Left colon (tissue), 2 donors: Measurements from ENCODE around the gene HOXC13. TPM values are rescaled to one million over a fixed set of nuclear protein-coding genes. Genes with fewer than 3 reads are reported as not detected.

Experiments used
- ATAC-seq: fragments of 200-7000 bp; cut with Tn5 transposase; one replicate; pipeline ENCODE4 v1.9.1; 2020; ENCODE audit warnings: mild to moderate bottlenecking, moderate library complexity
- DNase-seq, 2 donors: peaks; one replicate each; pipeline ENCODE4 v3.0.0-alpha.2; 2020
- intact Hi-C, 2 donors: fragments of 100-400 bp; cut with DNase I in 1 of 2; cut with micrococcal nuclease in 1 of 2; formaldehyde crosslinking; loops; one replicate each; pipeline versions ENCODE4 v1.11.2 to v1.14.0; 2022; cut with DNase I, micrococcal nuclease
- long read RNA-seq: library from polyadenylated mRNA; unstranded; transcript quantifications from one replicate; pipeline ENCODE4 v2.0.0, GENCODE V29; 2021
- total RNA-seq, 2 donors: library from RNA; stranded (reverse); fragmentation: NEBNext Ultra II Directional; extraction: Animal tissue kit (Norgen Biotek cat#: 25700); gene quantifications; one replicate each; pipeline ENCODE4 v1.2.1, GENCODE V29; 2021
- donor health status: DM: no; HTN: no; CAD: no.
- donor health status: DM: yes; HTN: yes; CAD: no.

HOXC13 gene, protein sequence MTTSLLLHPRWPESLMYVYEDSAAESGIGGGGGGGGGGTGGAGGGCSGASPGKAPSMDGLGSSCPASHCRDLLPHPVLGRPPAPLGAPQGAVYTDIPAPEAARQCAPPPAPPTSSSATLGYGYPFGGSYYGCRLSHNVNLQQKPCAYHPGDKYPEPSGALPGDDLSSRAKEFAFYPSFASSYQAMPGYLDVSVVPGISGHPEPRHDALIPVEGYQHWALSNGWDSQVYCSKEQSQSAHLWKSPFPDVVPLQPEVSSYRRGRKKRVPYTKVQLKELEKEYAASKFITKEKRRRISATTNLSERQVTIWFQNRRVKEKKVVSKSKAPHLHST
- total RNA-seq: not detected
- long read RNA-seq: 0 reads

GRCh38 chr12:53938326-53939140 lies at the start of gene HOXC13:
HOXC13 (plus strand) TSS chr12:53938831; CDS start chr12:53938907, 76 bp downstream.
- DNase-seq (no peak), ATAC-seq (no peak)
- intact Hi-C loops: no loop called here

DNA sequence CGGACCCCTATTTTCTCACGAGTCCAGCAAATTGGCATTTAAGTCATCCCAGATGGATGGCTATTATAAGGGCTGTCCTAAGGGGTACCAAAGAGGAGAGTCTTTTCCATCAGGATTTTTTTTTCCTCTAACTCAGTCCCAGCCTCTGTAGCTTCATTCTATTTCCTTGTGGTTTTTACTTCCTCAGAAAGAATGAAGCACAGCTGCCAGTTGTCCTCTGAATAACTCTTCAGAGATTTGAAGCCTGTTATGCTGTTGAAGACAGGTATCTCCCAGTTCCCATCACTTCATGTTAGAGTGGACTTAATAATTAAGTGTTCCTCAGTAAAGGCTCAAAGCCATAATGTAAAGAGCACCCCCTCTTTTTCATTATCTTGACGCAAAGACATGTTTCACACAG lies 48.5 kb upstream of the HOXC13 start:
- intact Hi-C loops: no loop called here
- no peak for DNase-seq
- ATAC-seq: no peak

GRCh38 chr12:53892762-53893395 lies 45.8 kb upstream of the HOXC13 start:
- ATAC-seq (no peak), DNase-seq (no peak)
- intact Hi-C loops: no loop called here

DNA sequence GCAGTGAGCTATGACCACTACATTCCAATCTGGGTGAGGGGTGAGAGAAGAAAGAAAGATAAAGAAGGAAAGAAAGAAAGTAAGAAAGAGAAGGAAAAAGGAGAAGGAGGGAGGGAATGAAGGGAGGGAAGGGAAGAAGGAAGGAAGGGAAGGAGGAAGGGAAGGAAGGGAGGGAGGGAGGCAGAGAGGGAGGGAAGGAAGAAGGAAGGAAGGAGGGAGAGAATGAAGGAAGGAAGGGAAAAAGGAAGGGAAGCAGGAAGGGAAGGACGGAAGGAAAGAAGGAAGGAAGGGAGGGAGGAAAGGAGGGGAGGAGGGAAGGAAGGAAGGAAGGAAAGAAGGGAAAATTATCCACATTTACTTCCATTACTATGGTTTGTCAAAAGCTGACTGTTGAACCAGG lies 39.4 kb upstream of the HOXC13 start:
- DNase-seq (no peak), ATAC-seq (no peak)
- intact Hi-C loops: no loop called here

GRCh38 chr12:53907103-53907502 lies 31.5 kb upstream of the HOXC13 start:
- intact Hi-C loops: no loop called here
- ATAC-seq (no peak), DNase-seq (no peak)

- intact Hi-C loops: no loop called here
- DNase-seq (no peak), ATAC-seq (no peak)
These were observed 21.6 kb upstream of the HOXC13 start for GRCh38 chr12:53916788-53917655.

DNA sequence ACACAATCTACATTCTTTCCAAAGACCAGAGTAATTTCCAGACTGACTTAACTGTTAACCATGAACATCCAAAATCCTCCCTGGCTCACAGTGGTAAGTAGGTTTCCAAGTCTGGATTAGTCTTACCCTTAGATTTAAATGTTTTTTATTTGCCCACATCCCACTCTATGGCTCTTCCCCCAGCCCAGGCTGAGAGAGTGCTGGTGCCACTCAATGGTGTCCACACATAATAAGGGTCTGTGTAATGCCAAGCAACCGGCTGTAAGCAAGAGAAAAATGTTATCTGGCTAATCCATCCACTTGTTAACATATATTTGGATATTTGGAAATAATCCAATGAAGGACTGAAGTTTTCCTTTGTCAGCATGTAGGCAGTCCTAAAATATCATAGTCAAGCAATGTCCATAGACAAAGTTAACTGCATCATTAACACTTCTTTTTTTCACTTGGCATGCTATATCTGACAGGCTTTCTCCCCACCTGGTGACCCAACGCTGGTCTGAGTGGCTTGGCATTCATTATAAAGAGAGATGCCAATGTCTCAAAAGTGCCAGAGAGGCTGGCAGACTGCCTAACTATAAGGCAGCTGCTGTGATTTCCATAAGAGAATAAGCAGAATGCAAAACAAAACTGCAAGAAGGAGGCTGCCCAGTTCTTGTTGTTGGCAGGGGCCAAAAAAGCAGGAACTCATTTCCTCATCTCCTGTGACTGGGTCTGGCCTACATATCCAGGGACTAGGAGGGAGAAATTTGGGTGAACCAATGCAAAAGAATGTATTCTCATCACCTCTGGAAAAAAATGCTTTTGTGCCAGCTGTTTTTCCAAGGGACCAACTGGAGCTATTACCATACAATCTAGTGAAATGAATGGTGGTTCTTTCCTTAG lies 13.9 kb upstream of the HOXC13 start:
- DNase-seq (no peak), ATAC-seq (no peak)
- intact Hi-C loops: no loop called here

DNA sequence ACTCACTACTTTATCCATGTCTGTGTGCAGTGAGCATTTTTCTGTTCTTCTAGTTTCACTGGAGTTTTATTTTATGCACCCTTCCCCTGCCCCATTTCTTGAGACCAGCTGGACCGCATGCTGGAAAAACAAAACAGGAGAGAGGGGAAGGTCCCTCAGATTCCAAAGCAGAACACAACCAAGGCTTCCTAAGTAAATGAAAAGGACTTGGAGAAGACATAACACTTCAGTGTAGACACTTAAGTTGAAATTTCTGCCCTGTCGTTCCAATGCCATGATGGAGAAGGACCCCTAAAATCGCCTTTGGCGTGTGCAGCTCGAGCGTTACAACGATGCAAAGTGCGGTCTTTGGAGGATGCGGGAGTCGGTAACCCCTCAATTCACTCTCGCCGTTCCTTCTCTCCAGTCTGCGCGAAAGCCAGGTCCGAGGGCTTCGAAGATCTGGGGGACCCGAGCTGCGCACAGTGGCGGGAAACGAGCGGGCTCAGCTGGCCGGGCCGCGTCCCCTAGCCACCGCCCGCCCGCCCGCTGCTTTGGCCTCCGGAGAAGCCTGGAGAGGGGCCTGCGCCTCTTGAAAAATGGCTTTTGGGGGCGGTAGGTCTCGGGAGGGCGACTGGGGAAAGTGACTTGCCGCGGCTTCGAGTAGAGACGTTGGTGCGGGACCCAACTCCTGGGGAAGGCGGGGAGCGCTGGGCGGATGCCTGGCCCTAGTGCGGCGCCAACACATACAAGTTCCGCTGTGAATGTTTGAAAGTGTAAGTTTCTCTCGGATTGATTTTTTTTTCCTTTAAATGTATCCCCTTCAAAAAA lies 11.2 kb upstream of the HOXC13 start:
- intact Hi-C loops: no loop called here
- DNase-seq (no peak), ATAC-seq (no peak)

DNA sequence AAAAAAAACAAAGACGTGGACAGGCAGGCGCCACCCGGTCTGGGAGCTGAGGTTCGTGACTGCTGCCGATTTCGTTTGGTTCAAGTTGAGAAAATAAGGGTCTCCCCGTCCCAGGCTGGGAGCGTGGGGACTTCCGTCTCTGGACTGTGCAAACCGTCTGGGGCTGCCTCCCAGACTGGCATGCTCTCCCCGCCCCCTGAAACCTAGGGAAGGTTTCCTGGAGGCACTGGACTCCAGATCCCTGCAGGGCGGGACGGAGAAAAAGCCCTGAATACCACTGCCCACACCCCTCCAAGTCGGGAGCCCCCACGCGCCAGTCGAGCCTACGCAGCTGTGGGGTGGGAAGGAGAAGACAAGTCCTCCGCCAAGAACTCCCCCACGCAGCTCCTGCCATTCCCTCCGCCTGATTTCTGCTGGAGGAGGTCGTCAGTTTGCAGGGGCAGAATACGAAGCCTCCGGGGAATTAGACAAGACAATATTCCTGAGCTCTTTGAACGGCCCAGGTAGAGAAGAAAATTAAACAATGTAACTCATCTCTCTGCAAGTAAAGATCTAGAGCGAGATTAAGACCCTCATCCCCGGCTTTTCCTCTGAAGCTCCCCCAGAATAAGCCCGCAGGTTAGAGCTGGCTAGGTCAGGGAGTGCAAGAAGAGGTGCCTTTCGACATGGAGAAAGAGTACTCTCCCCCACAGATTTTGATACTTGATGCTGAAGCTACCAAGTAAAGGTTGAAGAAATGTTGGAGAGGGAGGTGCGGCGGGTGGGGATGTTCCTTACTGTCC lies 10.4 kb upstream of the HOXC13 start:
- ATAC-seq (no peak), DNase-seq (no peak)
- intact Hi-C loops: no loop called here

- intact Hi-C loops: no loop called here
- ATAC-seq: no peak
- DNase-seq: no peak
These were observed 9.1 kb upstream of the HOXC13 start for GRCh38 chr12:53929527-53929926.

DNA sequence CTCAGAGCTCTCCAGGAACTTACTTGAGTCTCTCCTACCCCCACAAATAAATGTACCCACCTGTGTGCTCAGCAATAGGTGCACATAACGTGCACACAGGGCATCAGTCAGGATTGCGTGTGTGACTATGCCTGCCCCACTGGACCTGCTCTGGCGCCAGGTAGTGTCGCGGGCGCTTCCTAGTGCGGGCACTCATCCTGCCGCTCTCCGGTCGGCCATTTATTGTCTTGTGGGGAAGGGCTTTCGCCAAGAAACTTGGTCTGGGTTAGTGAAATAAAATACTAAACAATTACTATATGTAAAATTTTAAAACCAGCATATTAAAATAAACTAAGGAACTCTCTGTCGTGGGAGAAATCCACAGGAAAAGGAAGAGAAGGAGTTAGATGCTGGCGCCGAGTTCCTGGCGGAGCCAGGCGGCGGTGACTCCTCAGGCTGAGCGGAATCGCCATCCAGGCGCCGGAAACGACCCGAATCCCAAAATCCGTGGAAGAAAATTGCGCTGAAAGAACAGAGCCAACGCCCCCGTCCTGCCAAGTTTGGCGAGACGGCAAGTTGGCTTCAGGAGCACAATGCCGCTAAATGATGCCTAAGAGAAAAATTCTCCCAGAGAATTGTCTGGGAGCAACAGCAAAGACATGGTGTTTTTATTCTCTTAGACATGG lies 7.9 kb upstream of the HOXC13 start:
- DNase-seq (no peak), ATAC-seq (no peak)
- intact Hi-C loops: no loop called here

- DNase-seq (no peak), ATAC-seq (no peak)
- intact Hi-C loops: no loop called here
These were observed 6.6 kb upstream of the HOXC13 start for GRCh38 chr12:53931844-53932581.

DNA sequence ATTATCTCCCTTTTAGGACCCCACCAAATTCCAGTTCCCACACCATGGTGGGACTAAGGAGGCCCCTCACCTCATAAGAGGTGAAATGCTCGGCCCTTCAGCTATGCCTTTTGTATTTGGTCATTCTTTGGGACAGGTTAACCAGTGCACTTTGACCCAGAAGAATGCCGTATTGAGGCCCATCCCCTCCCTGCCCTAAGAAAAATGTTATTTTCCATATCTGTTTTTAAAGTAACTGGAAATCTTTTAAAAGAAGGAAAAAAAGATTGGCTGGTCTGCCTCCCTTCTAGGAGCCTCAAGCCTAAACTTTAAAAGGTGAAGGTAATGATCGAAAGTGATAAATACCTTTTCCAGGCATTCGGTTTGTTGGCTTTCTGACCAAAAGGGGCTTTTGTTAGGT lies 5.7 kb upstream of the HOXC13 start:
- no peak for ATAC-seq
- intact Hi-C loops: no loop called here
- DNase-seq: no peak

DNA sequence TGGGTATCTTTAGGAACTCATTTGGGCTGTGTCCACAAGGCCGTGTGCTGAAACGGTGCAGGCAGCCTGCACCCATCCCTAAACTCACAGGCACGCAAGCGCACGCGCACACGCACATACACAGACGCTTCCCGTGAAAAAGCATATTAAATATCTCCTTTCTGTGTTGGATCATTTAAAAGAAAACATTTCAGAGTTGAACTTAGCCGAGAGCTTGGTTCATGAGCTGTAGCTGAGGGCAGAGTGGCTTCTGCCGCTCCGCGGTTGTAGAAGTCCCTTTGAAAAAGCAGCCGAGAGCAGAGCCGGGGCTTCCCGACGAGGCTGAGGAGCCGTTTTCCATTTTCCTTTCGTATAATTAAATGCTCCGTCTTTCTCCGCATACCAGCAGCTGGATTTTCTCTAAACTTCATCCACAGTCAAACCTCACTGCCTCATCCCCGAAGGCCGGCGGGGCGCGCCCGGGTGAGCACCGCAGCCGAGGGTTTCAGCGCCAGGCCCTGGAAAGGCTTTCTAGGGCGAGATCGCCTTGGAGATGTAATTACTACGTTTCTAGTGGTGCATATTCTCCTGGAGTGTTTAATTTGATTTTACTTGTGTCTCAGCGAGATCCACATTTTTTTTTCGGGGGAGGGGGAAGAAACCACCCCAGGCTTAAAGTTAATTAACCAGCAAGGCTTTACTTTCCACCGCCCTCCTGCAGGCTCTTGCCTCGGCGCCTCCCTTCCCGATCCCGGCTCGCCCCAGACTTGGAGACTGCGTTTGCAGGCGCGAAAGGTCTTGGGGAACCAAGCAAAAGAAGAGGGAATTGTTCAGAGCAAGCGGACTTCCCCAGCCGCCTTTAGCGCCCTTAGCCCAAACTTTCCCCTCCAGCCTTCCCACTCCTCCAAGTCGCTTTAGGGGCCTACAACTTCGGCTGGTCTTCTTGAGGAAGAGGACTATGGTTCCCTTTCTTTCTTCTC lies 3.0 kb upstream of the HOXC13 start:
- intact Hi-C loops: no loop called here
- ATAC-seq (no peak), DNase-seq (no peak)
